ENCODE data around the gene EPC2.
A peak's percentile ranks its signal among the peaks of the same experiment; 100 is the strongest.
"Not testable (repeated sequence)": the region's sequence is repeated elsewhere in the genome, so short reads cannot be mapped to it uniquely, and the experiment has no call there.

Gene EPC2

GRCh38 chr2:148674063-148675020, 29.8 kb downstream of the EPC2 start:
- no peak for DNase-seq (ENCODE audit: low spot score)

GRCh38 chr2:148675708-148676107, 31.2 kb downstream of the EPC2 start:
- DNase-seq (ENCODE audit: low spot score) = no peak

- not testable (repeated sequence) for DNase-seq (ENCODE audit: low spot score)
Measured at GRCh38 chr2:148678302-148679179, 34.0 kb downstream of the EPC2 start.

- DNase-seq (ENCODE audit: low spot score) = no peak
Measured at GRCh38 chr2:148680462-148680861, 35.9 kb downstream of the EPC2 start.

GRCh38 chr2:148681443-148681842, 36.9 kb downstream of the EPC2 start:
- DNase-seq (ENCODE audit: low spot score) = no peak

GRCh38 chr2:148681862-148682261, 37.3 kb downstream of the EPC2 start:
- not testable (repeated sequence) for DNase-seq (ENCODE audit: low spot score)

GRCh38 chr2:148684507-148684906, 40.0 kb downstream of the EPC2 start:
- no peak for DNase-seq (ENCODE audit: low spot score)

GRCh38 chr2:148687543-148687942, 43.0 kb downstream of the EPC2 start:
- no peak for DNase-seq (ENCODE audit: low spot score)

- not testable (repeated sequence) for DNase-seq (ENCODE audit: low spot score)
Measured at GRCh38 chr2:148688011-148688410, 43.5 kb downstream of the EPC2 start.

- DNase-seq (ENCODE audit: low spot score) = no peak
Measured at GRCh38 chr2:148696985-148697384, 52.4 kb downstream of the EPC2 start.

GRCh38 chr2:148699830-148700229, 55.3 kb downstream of the EPC2 start:
- no peak for DNase-seq (ENCODE audit: low spot score)

- no peak for DNase-seq (ENCODE audit: low spot score)
Measured at GRCh38 chr2:148701039-148701438, 56.5 kb downstream of the EPC2 start.

GRCh38 chr2:148701877-148702276, 57.3 kb downstream of the EPC2 start:
- DNase-seq (ENCODE audit: low spot score) = no peak

- no peak for DNase-seq (ENCODE audit: low spot score)
Measured at GRCh38 chr2:148702475-148702874, 57.9 kb downstream of the EPC2 start.

- DNase-seq (ENCODE audit: low spot score) = no peak
Measured at GRCh38 chr2:148704247-148704646, 59.7 kb downstream of the EPC2 start.

- DNase-seq (ENCODE audit: low spot score) = no peak
Measured at GRCh38 chr2:148716378-148716920, 71.9 kb downstream of the EPC2 start.

- no peak for DNase-seq (ENCODE audit: low spot score)
Measured at GRCh38 chr2:148718039-148718438, 73.5 kb downstream of the EPC2 start.

GRCh38 chr2:148719195-148719749, 74.7 kb downstream of the EPC2 start:
- DNase-seq (ENCODE audit: low spot score) = no peak

GRCh38 chr2:148719941-148720436, 75.4 kb downstream of the EPC2 start:
- DNase-seq (ENCODE audit: low spot score) = no peak

GRCh38 chr2:148720501-148721001, 76.0 kb downstream of the EPC2 start:
- peak; percentile 3 for DNase-seq (ENCODE audit: low spot score)

- DNase-seq (ENCODE audit: low spot score) = no peak
Measured at GRCh38 chr2:148721520-148721931, 77.0 kb downstream of the EPC2 start.

All from globus pallidus (tissue), 1 donor.